Activated CD4-positive, CD25-positive, alpha-beta regulatory T cell (primary cell): ENCODE measurements around the gene MINDY4B.
"Not testable (repeated sequence)": the region's sequence is repeated elsewhere in the genome, so short reads cannot be mapped to it uniquely, and the experiment has no call there.

Source experiments
- DNase-seq, 4 experiments: peaks; one replicate each; lab custom pipeline; 2025; lab: John Stamatoyannopoulos, UW

Gene MINDY4B

DNA sequence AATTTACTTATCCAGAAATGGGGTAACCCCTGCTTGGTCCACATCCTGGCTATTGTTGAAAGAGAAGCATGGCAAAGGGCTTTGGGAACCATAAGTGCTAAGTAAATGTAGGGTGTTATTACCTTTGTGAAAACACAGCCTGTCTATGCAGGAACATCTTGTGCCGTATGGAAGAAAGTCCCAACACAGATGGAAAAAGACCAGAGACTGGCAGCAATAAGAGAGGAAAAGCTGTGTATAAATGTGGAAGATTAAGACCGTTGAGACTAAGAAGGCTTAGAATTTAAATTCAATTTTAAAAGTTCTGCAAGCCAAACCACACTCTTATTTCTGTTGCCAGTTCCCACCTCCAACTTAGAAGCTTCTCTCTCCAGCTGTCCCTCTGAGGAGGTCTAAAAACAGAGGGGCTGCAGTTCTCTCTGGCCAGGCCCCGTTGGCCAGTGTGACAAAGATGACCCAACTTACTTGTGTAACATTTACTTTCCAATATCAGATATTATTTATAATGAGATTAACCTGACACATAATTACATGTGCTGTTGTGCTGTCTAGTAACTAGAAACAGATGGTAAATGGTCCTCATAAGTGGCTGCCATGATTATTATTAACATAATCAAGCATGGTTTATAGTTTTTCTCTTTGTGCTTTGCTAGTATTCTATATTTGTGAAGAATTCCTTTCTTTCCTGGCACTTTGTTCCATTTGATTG is 7.0 kb downstream of the MINDY4B start:
- no peak for DNase-seq

DNA sequence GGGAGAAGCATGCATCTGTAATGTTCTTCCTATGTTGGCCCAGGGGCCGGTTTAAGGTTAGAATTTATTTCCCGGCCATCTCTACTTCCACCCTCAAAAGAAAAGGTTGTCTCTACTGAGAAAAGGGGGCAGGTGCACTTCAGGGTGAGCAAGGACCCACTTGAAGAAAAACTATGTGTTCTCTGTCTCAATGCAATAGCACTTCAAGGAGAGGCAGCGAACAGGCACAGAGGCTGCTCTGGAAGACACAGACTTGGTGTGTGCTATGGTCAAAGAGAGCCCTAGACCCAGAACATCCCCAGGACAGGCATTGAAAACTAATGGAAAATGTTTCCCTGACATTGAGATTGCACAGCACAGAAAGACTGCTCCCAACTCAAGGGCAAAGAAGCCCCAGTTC is 7.6 kb downstream of the MINDY4B start:
- no peak for DNase-seq

DNA sequence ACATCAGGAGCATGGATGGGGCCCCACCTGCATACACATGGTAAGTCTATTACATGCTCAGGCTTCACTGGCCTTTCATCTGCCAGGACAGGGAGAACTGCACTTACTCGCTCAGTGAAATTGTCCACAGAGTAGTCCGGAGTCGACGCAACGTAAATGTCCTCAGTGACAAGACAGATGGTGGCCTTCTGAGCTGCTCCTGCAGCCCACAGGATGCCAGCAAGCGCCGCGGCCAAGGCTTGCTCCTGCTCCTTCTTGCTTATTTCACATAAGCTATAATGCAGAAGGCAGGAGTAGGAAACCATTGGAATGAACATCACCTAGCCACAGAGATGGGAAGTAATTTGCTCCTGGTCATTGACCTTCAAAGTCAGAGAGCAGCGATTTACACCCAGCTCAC is 14.4 kb downstream of the MINDY4B start:
- no peak for DNase-seq

DNA sequence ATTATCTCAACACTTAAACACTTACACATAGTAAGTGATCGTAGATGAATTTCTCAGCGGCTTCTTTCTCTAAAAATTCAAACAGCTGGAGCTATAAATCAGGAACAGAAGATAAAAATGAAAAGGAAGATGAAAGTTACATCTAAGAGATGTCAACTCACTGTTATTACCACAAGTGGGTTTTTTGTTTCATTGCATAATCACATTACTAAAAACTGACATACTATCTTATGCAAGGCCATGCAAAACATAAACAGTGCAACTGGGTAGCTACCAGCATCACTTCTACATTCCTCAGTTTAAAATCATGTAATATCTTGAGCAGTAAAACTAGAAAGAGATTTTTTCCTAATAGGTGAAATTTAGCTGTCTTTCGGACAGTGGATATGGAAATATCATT is 14.9 kb downstream of the MINDY4B start:
- DNase-seq, result no peak

DNA sequence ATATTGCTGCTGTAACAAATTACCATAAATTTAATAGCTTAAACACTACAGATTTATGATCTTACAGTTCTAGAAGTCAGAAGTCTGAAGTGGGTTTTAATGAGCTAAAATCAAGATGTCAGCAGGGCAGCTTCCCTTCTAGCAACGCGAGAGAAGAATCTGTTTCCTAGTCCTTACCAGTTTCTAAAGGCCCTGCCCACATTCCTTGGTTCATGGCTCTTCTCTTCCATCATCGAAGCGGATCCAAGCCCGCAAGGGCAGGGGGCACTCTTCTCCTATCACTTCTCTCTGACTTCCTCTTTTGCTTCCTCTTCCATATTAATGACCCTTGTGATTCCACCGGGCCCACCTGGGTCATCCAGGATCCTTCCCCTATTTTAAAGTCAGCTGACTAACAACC is 16.1 kb downstream of the MINDY4B start:
- DNase-seq, result no peak

DNA sequence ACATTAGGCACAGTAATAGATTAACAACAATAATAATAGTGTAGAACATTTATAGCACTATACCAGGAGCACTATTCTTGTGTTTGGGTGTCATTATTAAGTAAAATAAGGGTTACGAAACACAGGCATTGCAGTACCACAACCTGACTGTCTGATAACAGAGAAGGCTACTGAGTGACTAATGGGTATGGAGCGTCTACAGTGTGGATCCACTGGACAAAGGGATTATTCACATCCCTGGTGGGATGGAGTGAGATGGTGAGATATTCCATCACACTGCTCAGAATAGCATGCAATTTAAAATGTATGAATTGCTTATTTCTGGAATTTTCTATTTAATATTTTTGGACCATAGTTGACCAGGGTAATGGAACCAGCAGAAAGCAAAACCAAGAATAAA is 18.2 kb downstream of the MINDY4B start:
- DNase-seq, result no peak

DNA sequence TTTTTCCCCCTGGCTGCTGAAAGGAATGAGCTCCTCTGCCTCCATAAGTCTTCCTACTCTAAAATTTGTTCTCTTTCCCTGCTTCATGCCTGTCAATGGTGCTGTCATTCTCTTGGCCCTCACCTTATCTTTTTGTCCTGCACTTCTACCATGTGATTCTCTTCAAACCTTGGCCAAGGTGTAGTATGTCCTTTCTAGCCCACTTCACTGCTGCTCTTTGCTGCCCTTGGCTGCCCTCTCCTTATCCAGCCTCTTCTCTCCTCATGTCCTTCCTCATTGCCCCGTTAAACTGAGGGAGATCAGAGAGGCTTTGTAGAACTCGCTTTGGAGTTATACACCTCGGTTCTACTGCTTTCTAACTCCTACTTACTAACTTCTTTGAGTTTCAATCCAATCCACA is 19.7 kb downstream of the MINDY4B start:
- no peak for DNase-seq

DNA sequence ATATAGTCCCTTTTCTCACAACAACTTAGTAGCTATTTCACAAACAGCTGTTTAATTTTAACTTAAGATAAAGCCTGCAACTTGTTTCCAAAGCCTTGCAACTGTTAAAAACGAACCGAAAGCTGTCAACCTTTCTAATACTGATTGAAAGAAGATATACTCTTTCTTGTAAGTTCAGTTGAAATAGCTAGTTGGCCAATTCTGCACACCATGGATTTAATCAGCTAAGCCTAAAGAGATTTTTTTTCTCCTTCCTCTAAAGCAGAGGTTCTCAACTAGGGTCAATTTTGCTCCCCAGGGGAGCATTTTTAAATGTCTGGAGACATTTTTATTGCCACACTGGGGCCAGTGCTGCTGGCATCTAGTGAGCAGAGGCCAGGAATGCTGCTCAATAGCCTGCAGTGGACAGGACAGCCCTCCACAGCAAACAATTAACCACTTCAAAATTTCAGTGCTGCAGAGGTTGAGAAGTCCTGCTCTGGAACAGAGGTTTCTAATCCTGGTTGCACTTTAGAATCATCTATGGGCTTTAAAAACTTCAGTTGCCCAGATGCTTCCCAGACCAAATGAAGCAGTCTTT is 26.2 kb downstream of the MINDY4B start:
- DNase-seq, result no peak

DNA sequence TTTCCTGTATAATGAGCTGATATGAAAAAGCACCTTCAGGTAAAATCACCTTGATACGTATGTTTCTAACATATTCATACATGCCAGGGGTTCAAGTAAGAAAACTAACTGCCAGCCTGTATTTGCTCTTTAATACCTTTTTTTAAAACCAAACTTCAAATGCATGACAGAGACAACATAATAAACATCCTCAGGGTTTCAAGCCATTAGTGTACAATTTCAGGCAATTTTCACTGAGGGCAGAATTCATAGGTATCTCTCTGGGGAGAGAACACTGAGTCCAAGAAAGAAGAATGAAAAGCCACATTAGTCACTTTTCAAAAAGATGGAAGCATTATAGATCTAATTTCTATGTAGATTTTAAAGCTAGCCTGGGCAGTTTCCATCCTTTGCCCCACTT is 26.9 kb downstream of the MINDY4B start:
- DNase-seq, result no peak

DNA sequence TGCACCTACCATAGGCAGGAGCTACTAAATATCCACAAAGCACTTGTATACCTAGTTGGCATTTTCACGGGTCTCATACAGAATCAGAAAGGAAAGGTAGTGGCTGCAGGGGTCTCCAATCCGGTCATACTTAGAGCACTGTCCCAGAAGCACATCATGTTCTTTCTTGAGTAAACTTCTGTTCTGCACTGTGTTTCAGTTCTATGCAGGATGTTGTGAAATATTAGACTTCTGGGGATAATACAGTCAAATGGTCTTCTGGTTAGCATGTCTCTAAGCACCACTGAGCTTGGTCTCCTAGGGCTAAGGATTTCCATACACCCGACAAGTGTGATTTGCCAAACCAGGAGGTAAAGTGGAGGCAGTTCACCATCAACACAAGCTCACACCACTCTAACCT is 27.9 kb downstream of the MINDY4B start:
- DNase-seq, result no peak

DNA sequence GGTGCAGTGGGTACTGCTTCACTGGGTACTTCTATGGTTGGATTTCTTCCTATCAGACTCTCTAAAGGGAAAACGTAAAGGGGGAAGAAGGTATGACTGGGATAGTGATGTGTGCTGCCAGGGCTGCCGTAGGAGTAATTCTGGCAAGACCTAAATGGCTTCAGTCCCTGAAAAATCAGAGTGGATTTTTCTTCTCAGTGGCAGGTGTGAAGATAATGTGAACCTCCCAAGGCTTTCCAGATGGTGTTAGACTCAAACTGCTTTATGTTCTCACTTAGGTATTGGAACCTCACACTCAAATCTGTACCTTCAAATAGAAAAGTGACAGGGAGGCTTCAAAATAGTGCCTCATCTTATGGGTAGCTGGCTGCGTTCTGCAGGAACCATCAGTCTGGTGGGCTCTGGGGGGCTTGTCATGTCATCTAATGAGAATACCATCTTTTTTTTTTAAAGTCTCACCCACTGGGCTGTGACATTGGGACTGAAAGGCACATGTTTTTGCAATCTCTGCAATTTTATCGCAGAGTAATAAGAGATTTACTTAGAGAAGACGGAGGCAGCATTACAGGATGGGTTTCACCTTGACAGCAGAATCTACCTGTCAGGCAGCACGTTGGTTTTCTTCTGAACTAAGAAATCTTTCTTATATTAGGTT is 28.5 kb downstream of the MINDY4B start:
- no peak for DNase-seq

DNA sequence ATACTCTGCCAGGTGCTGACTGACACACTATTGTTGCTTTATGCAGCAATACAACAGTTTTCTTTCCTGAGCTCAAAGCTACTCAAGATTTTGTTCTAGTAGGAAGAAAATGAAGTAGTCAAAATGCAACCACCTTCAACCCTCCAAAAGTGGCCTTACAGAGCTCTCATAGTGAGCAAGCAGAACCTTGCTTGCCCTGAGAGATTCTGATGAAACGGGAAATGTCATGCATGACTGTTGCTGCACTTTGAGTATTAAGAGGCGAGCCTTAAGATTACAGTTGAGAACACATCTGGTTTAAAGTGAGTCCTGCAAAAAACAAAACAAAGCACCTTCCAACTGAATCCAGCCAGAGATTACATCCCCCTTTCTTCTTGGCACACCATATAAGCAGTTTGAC is 29.7 kb downstream of the MINDY4B start:
- no peak for DNase-seq

DNA sequence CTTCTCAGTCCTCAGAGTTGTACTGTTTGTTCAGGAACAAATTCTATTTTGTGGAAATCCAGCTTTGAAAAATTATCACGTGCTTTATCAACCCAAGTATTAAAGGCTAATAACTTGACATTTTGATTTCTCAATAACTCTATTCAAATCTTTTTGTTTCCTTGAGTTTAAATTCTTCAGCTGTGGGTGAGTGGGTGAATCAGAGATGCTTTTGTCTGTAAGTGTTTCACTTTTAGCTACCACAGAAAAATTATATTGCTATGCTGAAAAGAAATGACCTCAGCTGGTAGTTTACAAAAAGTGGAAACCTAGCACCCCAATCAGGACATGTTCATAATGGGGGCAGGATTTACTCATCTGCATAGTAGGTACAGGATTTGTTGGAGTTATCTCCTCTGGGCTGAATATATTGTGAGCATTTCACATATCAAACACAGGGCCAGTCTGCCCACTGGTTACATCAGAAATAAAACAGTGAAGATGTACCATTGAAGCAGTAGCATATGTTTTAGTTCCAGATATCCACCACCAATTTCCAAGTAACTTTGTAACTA is 30.5 kb downstream of the MINDY4B start:
- DNase-seq, result no peak

DNA sequence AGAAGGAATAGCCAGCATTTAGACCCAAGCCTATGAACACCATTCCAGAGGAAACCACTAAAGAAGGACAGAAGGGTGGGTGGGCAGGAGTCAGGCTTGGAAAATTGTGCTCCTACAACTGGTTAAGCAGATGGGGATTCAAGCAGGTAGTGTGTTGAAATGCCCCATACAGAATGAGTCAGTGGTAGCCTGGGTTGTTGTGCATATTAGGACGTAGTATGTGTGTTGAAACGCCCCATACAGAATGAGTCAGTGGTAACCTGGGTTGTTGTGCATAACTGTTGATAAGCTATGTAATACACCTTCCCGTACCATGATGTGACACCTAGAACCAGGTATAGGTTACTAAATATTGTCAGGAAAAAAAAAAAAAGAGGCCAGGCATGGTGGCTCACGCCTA is 34.0 kb downstream of the MINDY4B start:
- no peak for DNase-seq

DNA sequence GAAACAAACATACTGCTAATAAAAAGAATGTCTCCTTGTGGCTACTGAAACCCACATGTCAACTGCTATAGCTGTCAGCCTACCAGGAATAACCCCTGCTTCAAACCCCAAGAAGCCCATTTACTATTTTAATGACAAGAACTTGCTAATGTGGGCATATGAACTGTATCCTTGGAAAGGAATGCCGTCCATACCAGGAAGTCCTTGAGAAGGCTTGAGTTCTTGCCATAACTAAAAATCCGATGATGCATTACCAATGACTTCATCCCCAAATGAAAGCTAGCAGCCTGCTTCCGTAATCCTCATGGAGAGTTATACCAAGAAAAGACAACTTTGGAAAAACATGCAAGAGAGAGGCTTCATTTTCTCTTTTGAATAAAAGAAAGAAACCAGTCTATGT is 34.8 kb downstream of the MINDY4B start:
- no peak for DNase-seq

DNA sequence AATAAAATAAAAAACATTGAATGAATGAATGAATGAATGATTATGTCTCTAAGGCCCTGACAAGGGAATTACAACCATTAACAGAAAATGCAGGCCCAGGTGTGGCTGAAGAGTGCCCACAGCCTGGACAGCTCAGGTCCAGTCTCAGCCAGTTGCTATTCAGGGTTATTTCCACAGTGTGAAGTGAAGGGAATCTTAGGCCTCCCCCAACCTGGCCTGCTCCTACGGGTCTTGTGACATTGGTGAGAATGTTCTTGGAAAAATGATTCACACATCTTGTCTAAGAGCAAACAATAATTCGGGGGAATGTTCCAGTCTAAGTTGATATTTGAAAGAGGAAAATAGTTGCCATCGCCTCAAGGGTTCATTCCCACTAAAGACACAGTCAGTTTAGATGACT is 37.0 kb downstream of the MINDY4B start:
- no peak for DNase-seq

DNA sequence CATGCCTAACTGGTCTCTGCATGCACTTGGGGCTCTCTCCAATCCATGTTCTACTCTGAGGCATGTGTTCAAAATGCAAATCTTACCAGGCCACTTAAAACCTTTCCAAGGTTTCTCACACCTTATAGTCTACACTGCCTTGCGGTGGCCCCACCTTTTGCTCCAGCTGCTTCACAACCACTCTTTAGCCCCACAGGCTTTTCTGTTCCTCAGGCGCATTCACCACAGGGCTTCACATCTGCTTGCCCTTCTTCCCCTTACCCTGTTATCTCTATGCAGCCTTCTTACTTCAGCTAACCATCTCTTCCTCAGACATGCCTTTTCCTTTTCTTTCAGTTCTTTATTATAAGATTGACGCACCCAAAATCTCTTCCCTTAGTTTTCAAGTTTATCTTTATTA is 37.8 kb downstream of the MINDY4B start:
- DNase-seq, result no peak

DNA sequence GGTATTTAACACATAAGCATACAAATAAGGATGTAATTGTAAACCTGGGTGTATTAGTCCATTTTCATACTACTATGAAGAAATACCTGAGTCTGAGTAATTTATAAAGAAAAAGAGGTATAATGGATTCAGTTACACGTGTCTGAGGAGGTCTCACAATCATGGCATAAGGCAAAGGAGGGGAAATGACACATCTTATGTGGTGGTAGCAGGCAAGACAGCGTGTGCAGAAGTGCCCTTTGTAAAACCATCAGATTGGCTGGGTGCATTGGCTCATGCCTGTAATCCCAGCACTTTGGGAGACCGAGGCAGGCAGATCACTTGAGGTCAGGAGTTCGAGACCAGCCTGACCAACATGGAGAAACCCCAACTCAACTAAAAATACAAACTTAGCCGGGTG is 41.3 kb downstream of the MINDY4B start:
- not testable (repeated sequence) for DNase-seq

DNA sequence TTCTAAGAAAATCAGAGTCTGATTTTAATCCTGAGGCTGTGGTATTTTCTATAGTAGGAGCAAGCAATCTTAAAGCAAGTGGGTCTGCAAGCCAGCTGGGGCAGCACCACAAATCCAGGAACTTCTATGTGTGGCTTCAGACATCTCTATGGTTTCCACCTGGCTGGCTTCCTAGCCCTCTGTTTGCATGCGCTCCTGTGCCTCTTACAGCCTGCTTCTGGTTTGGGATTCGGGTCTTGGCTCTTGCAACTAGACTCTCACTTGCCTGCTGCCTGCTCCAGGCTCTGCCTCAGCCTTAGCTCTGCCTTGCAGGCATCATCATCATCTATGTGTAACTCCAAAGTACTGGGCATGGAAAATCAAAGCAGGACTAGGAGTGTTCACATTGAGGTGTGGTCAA is 43.4 kb downstream of the MINDY4B start:
- no peak for DNase-seq

DNA sequence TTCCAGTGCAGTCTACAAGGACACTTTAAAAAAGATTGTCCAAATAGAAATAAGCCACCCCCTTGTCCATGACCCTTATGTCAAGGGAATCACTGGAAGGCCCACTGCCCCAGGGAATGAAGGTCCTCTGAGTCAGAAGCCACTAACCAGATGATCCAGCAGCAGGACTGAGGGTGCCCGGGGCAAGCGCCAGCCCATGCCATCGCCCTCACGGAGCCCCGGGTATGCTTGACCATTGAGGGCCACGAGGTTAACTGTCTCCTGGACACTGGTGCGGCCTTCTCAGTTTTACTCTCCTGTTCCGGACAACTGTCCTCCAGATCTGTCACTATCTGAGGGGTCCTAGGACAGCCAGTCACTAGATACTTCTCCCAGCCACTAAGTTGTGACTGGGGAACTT is 47.3 kb downstream of the MINDY4B start:
- not testable (repeated sequence) for DNase-seq

DNA sequence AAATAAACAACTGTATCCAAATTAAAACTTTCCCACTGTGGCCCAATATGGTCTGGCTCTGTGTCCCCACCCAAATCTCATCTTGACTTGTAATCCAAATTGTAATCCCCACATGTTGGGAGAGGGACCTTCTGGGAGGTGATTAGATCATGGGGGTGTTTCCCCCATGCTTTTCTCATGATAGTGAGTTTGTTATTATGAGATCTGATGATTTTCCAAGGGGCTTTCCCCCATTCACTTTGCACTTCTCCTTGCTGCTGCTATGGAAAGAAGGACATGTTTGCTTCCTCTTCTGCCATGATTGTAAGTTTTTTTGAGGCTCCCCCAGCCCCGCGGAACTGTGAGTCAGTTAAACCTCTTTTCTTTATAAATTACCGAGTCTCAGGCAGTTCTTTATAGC is 55.0 kb downstream of the MINDY4B start:
- DNase-seq, result no peak

DNA sequence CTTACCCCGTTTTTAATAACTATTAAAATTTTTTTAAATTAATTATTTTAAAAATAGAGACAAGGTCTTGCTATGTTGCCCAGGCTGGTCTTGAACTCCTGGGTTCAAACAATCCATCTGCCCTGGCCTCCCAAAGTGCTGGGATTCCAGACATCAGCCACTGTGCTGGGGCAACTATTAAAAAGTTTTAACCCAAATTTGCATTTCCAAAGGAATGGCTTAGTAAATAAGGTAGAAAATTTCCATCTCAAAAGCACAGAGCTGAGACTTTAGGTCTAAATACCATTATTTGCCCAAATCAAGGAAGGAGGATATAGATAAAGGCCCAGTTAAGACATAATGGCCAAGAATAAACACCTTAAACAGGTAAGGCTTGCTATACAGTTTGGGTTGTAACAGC is 56.4 kb downstream of the MINDY4B start:
- no peak for DNase-seq

DNA sequence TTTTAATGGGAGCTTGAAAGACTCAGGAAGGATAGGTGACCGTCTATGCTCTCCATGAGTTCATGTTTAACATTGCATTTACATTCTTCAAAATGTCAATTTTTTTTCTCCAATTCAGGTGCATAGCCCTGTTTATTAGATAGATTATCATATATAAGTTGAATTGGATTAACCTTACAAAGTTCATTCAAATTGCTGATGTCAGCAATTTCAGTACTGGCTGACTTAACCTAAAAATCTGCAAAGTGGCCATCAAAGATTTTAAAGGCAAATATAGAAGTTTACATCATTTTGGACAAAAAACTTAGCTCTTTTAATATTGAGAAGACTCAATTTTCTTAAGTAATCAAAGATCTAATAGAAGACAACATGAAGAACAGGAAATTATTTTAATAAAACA is 57.8 kb downstream of the MINDY4B start:
- no peak for DNase-seq
